ENCODE data around the gene EHHADH. TPM values are rescaled to one million over a fixed set of nuclear protein-coding genes. Genes with fewer than 3 reads are reported as not detected.

EHHADH gene
- total and polyA plus RNA-seq, 2 of the 13 experiments (the other 11 are each of a cell fraction or from before 2014, with no cell fraction given), result 14.5 to 38.9 TPM

DNA sequence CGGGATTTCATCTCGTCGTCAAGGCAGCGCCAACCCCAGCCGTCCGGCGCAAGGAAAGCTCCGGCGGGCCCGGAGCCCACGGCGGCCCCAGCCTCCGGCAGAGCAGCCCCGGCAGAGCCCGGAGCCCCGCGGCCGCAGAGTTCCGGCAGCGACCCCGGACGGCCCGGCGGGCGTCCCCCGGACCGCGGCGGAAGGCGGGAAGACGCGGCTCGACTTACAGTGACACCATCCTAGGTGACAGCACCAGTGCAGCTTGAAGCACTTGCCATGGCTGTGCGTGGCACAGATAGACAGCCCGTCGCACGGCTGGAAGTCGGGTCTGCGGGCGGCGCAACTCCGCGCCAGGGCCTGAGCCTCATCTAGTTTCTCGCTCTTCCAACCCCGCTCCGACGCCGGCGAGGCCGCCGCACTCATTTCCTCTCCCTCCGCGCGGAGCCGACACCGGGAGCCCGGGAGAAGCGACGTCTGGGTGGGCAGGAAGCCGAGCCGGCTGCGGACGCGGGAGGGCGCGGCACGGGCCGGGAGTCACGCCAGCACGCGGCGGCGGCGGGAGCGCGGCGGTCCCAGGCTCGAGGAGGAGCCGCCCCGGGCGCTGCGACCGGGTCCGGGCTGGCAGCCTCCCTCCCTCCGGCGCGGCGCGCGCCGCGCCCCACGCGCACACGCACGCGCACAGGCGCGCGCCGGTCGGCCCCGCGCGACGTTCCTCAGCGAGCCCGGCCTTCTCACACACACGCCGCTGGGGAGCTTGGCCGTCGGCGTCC lies 101.3 kb downstream of the EHHADH start, which contains the start of gene C3orf70 (continued):
- TF ChIP-seq ZNF253 (CRISPR knock-in tag; IDR thresholded peaks at IDR 0.05; ENCODE audit: borderline replicate concordance) (0 out of 2 replicates have a peak, but pooled peaks have one; percentile 27), MAZ (IDR thresholded peaks at IDR 0.05; ENCODE audit: borderline replicate concordance, low read depth, low read length) (no peak), MAZ (CRISPR knock-in tag; IDR thresholded peaks at IDR 0.05; ENCODE audit: low read depth) (peak; percentile 30; the same call in 1 of the 2 replicates), EHMT2 (IDR thresholded peaks at IDR 0.05; ENCODE audit: borderline replicate concordance, low read depth, low read length) (no peak), ZNF160 (CRISPR knock-in tag; IDR thresholded peaks at IDR 0.05) (no peak), ZNF484 (CRISPR knock-in tag; IDR thresholded peaks at IDR 0.05; ENCODE audit: borderline replicate concordance, low read depth) (no peak), FOSL1 (CRISPR knock-in tag; IDR thresholded peaks at IDR 0.05; ENCODE audit: borderline replicate concordance) (no peak), RFX1 (IDR thresholded peaks at IDR 0.05) (no peak), IRF2 (CRISPR knock-in tag; IDR thresholded peaks at IDR 0.05) (no peak), ZNF841 (CRISPR knock-in tag; IDR thresholded peaks at IDR 0.05; ENCODE audit: borderline replicate concordance) (peak; percentile 63; the same call in 1 of the 2 replicates), MTA1 (CRISPR knock-in tag; IDR thresholded peaks at IDR 0.05; ENCODE audit: borderline replicate concordance) (no peak), EED (CRISPR knock-in tag; IDR thresholded peaks at IDR 0.05) (peak; percentile 63; the same call in 1 of the 2 replicates), TBL1XR1 (IDR thresholded peaks at IDR 0.05; ENCODE audit: borderline replicate concordance, low read length, partially characterized antibody) (no peak), ZNF678 (CRISPR knock-in tag; IDR thresholded peaks at IDR 0.05) (no peak; the same call in 1 of the 2 replicates), ZNF550 (CRISPR knock-in tag; IDR thresholded peaks at IDR 0.05; ENCODE audit: borderline replicate concordance) (no peak)
- TF ChIP-seq, protein P1, sequence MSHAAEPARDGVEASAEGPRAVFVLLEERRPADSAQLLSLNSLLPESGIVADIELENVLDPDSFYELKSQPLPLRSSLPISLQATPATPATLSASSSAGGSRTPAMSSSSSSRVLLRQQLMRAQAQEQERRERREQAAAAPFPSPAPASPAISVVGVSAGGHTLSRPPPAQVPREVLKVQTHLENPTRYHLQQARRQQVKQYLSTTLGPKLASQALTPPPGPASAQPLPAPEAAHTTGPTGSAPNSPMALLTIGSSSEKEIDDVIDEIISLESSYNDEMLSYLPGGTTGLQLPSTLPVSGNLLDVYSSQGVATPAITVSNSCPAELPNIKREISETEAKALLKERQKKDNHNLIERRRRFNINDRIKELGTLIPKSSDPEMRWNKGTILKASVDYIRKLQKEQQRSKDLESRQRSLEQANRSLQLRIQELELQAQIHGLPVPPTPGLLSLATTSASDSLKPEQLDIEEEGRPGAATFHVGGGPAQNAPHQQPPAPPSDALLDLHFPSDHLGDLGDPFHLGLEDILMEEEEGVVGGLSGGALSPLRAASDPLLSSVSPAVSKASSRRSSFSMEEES (CRISPR knock-in tag; IDR thresholded peaks at IDR 0.05), result no peak
- TF ChIP-seq, protein P2, sequence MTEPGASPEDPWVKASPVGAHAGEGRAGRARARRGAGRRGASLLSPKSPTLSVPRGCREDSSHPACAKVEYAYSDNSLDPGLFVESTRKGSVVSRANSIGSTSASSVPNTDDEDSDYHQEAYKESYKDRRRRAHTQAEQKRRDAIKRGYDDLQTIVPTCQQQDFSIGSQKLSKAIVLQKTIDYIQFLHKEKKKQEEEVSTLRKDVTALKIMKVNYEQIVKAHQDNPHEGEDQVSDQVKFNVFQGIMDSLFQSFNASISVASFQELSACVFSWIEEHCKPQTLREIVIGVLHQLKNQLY (CRISPR knock-in tag; IDR thresholded peaks at IDR 0.05), result no peak
- TF ChIP-seq, protein P3, sequence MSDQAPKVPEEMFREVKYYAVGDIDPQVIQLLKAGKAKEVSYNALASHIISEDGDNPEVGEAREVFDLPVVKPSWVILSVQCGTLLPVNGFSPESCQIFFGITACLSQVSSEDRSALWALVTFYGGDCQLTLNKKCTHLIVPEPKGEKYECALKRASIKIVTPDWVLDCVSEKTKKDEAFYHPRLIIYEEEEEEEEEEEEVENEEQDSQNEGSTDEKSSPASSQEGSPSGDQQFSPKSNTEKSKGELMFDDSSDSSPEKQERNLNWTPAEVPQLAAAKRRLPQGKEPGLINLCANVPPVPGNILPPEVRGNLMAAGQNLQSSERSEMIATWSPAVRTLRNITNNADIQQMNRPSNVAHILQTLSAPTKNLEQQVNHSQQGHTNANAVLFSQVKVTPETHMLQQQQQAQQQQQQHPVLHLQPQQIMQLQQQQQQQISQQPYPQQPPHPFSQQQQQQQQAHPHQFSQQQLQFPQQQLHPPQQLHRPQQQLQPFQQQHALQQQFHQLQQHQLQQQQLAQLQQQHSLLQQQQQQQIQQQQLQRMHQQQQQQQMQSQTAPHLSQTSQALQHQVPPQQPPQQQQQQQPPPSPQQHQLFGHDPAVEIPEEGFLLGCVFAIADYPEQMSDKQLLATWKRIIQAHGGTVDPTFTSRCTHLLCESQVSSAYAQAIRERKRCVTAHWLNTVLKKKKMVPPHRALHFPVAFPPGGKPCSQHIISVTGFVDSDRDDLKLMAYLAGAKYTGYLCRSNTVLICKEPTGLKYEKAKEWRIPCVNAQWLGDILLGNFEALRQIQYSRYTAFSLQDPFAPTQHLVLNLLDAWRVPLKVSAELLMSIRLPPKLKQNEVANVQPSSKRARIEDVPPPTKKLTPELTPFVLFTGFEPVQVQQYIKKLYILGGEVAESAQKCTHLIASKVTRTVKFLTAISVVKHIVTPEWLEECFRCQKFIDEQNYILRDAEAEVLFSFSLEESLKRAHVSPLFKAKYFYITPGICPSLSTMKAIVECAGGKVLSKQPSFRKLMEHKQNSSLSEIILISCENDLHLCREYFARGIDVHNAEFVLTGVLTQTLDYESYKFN (CRISPR knock-in tag; conservative IDR thresholded peaks at IDR 0.05), result no peak
- TF ChIP-seq, protein P4, sequence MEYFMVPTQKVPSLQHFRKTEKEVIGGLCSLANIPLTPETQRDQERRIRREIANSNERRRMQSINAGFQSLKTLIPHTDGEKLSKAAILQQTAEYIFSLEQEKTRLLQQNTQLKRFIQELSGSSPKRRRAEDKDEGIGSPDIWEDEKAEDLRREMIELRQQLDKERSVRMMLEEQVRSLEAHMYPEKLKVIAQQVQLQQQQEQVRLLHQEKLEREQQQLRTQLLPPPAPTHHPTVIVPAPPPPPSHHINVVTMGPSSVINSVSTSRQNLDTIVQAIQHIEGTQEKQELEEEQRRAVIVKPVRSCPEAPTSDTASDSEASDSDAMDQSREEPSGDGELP (IDR thresholded peaks at IDR 0.05; ENCODE audit: borderline replicate concordance, low read depth), result no peak
- TF ChIP-seq, protein P5, sequence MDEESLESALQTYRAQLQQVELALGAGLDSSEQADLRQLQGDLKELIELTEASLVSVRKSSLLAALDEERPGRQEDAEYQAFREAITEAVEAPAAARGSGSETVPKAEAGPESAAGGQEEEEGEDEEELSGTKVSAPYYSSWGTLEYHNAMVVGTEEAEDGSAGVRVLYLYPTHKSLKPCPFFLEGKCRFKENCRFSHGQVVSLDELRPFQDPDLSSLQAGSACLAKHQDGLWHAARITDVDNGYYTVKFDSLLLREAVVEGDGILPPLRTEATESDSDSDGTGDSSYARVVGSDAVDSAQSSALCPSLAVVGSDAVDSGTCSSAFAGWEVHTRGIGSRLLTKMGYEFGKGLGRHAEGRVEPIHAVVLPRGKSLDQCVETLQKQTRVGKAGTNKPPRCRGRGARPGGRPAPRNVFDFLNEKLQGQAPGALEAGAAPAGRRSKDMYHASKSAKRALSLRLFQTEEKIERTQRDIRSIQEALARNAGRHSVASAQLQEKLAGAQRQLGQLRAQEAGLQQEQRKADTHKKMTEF (CRISPR knock-in tag; IDR thresholded peaks at IDR 0.05), result no peak
- TF ChIP-seq, protein P6, sequence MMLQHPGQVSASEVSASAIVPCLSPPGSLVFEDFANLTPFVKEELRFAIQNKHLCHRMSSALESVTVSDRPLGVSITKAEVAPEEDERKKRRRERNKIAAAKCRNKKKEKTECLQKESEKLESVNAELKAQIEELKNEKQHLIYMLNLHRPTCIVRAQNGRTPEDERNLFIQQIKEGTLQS (CRISPR knock-in tag; IDR thresholded peaks at IDR 0.05), result peak; percentile 15; the same call in 1 of the 2 replicates
